NT2/D1 (cell line): ENCODE results near the gene OVOL1.

Experiments
- DNase-seq: peaks from one replicate; pipeline ENCODE4 v3.0.0-alpha.2; 2011; ENCODE audit warnings: low read depth, low spot score
- H3K27me3 ChIP-seq: 2 replicates; pipeline ENCODE4 v1.6.0; 2011; ENCODE audit warnings: mild to moderate bottlenecking; ENCODE audit not compliant: insufficient read length, insufficient read depth
- H3K36me3 ChIP-seq: 2 replicates; pipeline ENCODE4 v1.6.1; 2011; ENCODE audit warnings: mild to moderate bottlenecking, low read length, mixed read lengths; ENCODE audit not compliant: insufficient read depth, insufficient read length
- H3K4me1 ChIP-seq: 2 replicates; pipeline ENCODE4 v1.5.1; 2011; ENCODE audit not compliant: insufficient read depth, insufficient read length
- H3K4me3 ChIP-seq: 2 replicates; pipeline ENCODE4 v1.5.1; 2011; ENCODE audit warnings: low read depth; ENCODE audit not compliant: insufficient read length
- H3K9ac ChIP-seq: 2 replicates; pipeline ENCODE4 v1.6.0; 2011; ENCODE audit warnings: low read depth; ENCODE audit not compliant: insufficient read length
- H3K9me3 ChIP-seq: 2 replicates; pipeline ENCODE4 v1.5.1; 2011; ENCODE audit warnings: mild to moderate bottlenecking, low read length; ENCODE audit not compliant: insufficient read depth
- SUZ12 ChIP-seq: IDR thresholded peaks from 2 replicates; pipeline ENCODE4 v1.6.1; 2011; ENCODE audit not compliant: insufficient read length, insufficient read depth; ENCODE audit errors: extremely low read depth
- YY1 ChIP-seq: IDR thresholded peaks from 2 replicates; pipeline ENCODE4 v1.6.1; 2011; ENCODE audit not compliant: insufficient read length, insufficient read depth
- ZNF274 ChIP-seq: IDR thresholded peaks from 2 replicates; pipeline ENCODE4 v1.6.1; 2011; ENCODE audit warnings: mild to moderate bottlenecking, low read depth, low read length

Gene OVOL1

GRCh38 chr11:65786786-65787636 is at the start of gene OVOL1:
OVOL1 (plus strand) TSS chr11:65787063; CDS start chr11:65787374, 311 bp downstream.
- no peak for TF ChIP-seq SUZ12
- TF ChIP-seq YY1, result no peak
- no peak for TF ChIP-seq ZNF274
- Histone ChIP-seq H3K27me3 (peaks cover 59% of the 10 kb centered on the region), H3K4me1 (peaks cover 40% of the 10 kb centered on the region), H3K36me3 (no peaks in the 10 kb centered on the region), H3K9ac (peak within 1 kb of the TSS; percentile 69), H3K9me3 (no peaks in the 10 kb centered on the region), H3K4me3 (peak within 1 kb of the TSS; percentile 50)
- no peak for DNase-seq

- Histone ChIP-seq H3K4me1 (no peaks in the 10 kb centered on the region), H3K27me3 (no peaks in the 10 kb centered on the region), H3K36me3 (no peaks in the 10 kb centered on the region), H3K4me3 (no peak overlapping the region), H3K9ac (no peak overlapping the region), H3K9me3 (peaks cover 42% of the 10 kb centered on the region)
- no peak for DNase-seq
- TF ChIP-seq ZNF274, result no peak
- TF ChIP-seq SUZ12, result no peak
- no peak for TF ChIP-seq YY1
Measured at GRCh38 chr11:65739022-65739421, 47.8 kb upstream of the OVOL1 start.

GRCh38 chr11:65741185-65741584 is 45.7 kb upstream of the OVOL1 start:
- no peak for DNase-seq
- Histone ChIP-seq H3K4me3 (no peak overlapping the region), H3K9me3 (peaks cover 44% of the 10 kb centered on the region), H3K36me3 (no peaks in the 10 kb centered on the region), H3K27me3 (no peaks in the 10 kb centered on the region), H3K4me1 (no peaks in the 10 kb centered on the region), H3K9ac (no peak overlapping the region)
- TF ChIP-seq YY1 (no peak), ZNF274 (no peak), SUZ12 (no peak)

- TF ChIP-seq YY1 (no peak), ZNF274 (no peak), SUZ12 (no peak)
- DNase-seq, result no peak
- no peak overlapping the region for H3K4me3 ChIP-seq
- H3K36me3 ChIP-seq, result no peaks in the 10 kb centered on the region
- H3K4me1 ChIP-seq, result no peaks in the 10 kb centered on the region
- H3K27me3 ChIP-seq, result no peaks in the 10 kb centered on the region
- H3K9ac ChIP-seq, result no peak overlapping the region
- peaks cover 33% of the 10 kb centered on the region for H3K9me3 ChIP-seq
Measured at GRCh38 chr11:65742353-65742752, 44.5 kb upstream of the OVOL1 start.

GRCh38 chr11:65743681-65744025 is 43.2 kb upstream of the OVOL1 start:
- Histone ChIP-seq H3K4me3 (no peak overlapping the region), H3K9me3 (peaks cover 24% of the 10 kb centered on the region), H3K27me3 (no peaks in the 10 kb centered on the region), H3K36me3 (no peaks in the 10 kb centered on the region), H3K9ac (no peak overlapping the region), H3K4me1 (no peaks in the 10 kb centered on the region)
- DNase-seq, result no peak
- TF ChIP-seq SUZ12 (no peak), ZNF274 (no peak), YY1 (no peak)

- H3K9ac ChIP-seq, result no peak overlapping the region
- peak; percentile 6 for DNase-seq
- H3K4me3 ChIP-seq, result no peak overlapping the region
Measured at GRCh38 chr11:65744026-65744698, 42.7 kb upstream of the OVOL1 start.

GRCh38 chr11:65744699-65745042 is 42.2 kb upstream of the OVOL1 start:
- H3K36me3 ChIP-seq, result no peaks in the 10 kb centered on the region
- DNase-seq, result no peak
- no peaks in the 10 kb centered on the region for H3K27me3 ChIP-seq
- no peak overlapping the region for H3K4me3 ChIP-seq
- TF ChIP-seq SUZ12 (no peak), YY1 (no peak), ZNF274 (no peak)
- H3K9me3 ChIP-seq, result peaks cover 23% of the 10 kb centered on the region
- H3K9ac ChIP-seq, result no peak overlapping the region
- no peaks in the 10 kb centered on the region for H3K4me1 ChIP-seq

More at GRCh38 chr11:65744026-65744698, 42.7 kb upstream of the OVOL1 start:
- no peaks in the 10 kb centered on the region for H3K27me3 ChIP-seq
- TF ChIP-seq YY1, result no peak
- no peak for TF ChIP-seq SUZ12
- no peak for TF ChIP-seq ZNF274
- no peaks in the 10 kb centered on the region for H3K4me1 ChIP-seq
- H3K36me3 ChIP-seq, result no peaks in the 10 kb centered on the region
- H3K9me3 ChIP-seq, result peaks cover 23% of the 10 kb centered on the region
